IPS-NIHi11 (cell line): Measurements from ENCODE around the gene COQ4.

Source experiments
- DNase-seq: peaks from one replicate; pipeline ENCODE4 v3.0.0; 2012; ENCODE audit warnings: mixed read lengths, low spot score

The COQ4 gene

DNA sequence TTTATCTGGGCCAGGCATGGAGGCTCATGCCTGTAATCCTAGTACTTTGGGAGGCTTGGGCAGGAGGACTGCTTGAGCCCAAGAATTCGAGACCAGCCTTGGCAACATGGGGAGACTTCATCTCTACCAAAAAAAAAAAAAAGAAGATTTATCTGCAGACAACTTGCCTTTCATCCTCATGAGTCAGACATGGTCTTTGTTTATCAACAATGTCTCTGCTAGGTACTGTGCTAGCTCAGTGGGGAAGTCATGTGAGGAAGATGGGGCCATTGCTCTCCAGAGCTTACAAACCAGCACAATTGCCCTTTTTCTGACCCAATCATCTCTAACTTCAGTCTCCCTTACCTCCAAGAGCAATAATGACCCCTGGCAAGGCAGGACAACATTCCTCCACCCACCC lies 50.1 kb downstream of the COQ4 start:
- DNase-seq, result no peak

DNA sequence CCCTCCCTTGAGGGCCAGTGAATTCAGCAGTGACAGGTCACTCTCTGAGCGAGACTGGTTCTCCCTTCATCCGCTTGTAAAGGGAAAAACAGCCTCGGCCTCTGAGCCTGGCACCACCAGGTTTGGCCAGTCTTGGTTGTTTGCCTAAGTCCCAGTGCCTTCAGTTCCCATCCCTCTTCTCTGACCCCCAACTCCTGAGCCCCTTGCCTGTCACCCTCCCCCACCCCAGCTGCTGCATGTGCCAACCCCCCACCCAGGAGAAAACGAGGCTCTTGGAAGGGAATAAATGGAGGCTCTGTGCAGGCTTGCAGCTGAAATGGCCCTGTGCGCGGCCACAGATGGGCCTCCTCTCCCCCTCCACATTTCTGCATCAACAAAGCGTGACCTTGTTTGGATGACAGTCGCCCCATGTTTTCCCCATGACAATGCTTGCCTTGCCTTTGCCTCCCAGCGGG lies 51.6 kb downstream of the COQ4 start:
- DNase-seq, result no peak

DNA sequence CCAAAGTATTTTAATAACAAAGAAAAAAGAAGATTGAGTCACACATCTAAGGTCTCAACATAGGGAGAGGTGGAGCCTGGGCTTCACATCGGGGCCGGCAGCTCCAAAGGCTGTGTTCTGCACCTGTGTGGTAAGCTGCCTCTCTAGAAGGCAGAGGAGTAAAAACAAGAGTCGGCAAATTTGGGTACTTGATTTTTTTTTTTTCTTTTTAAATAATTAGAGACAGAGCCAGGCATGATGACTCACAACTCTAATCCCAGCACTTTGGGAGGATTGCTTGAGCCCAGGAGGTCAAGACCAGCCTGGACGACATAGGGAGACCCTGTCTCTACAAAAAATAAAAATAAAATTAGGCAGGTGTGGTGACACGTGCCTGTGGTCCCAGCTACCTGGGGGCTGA lies 53.2 kb downstream of the COQ4 start:
- no peak for DNase-seq

DNA sequence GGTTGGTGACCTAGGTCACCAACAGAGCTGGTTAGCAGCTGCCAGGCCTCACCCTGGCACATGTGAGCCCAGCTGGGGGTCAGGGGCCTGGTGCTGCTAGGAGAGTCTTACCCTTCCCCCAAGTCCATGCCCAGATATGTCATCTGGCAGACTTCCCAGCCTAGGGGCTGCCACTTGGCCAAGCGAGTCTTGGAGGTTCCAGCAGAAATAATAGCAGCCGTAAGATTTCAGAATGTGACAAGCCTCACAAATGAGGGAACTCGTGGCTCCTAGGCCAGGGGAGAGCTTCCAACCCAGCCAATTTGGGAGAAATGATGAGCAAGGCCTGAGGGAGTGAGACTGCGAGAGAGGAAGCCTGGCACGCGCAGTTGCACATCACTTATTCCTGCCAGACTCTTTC lies 59.6 kb downstream of the COQ4 start:
- no peak for DNase-seq

DNA sequence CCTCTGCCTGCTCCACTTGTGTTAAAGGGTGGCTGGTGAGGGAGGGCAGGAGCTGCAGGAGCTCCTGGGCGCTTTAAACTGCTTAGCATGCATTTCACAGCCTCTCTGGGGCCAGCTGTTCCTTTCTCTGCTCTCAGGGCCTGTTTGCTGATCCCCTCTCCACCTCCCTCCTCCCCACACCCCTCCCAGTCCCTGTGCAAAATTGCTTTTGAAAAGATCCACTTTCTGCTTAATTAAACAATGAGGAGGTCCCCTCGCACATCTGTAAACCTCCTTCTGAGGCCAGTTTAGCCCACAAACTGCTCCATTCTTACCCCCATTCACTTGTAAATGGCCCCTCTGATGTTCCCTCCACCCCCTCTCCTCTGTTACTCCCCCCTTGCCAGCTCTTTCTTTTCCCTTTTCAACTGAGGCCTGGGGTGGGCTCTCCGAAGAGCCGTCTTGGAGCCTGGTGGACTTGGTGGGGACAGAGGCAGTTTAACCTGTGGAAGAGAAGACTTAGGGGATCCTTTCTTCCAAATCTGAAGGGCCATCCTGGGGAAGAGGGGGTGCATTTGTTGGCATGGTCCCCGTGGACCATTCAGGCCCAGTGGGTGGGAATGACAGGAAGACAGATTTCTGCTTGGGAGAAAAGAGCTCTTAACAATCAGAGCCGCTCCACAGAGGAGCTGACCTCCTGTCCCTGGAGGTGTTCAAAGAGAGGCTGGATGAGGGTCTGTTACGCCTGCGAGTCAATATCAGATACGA lies 60.5 kb downstream of the COQ4 start:
- DNase-seq, result peak; percentile 76
